ENCODE data around the gene GADD45GIP1.
"Not testable (repeated sequence)": the region's sequence is repeated elsewhere in the genome, so short reads cannot be mapped to it uniquely, and the experiment has no call there.

GADD45GIP1 gene

DNA sequence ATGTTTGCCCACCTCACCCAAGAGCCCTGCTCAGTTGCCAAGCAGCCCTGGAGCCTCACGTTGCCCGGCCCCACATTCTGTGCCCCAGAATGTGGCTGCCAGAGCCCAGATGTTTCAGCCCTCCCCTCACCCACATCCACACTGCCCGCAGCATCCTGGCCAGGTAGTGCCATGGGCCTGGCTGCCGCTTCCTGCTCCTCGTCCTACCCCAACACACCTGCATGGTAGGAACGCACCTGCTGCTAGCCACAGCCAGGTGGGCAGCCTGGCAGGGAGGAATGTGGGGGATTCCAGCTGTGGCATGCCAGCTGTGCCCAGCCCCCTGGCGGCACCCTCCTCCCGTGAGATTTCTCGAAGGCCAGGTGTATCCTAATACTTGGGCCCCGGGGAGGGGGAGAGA, 30.8 kb upstream of the GADD45GIP1 start:
- DNase-seq = no peak

GRCh38 chr19:12987190-12987589, 30.2 kb upstream of the GADD45GIP1 start:
- DNase-seq = no peak

DNA sequence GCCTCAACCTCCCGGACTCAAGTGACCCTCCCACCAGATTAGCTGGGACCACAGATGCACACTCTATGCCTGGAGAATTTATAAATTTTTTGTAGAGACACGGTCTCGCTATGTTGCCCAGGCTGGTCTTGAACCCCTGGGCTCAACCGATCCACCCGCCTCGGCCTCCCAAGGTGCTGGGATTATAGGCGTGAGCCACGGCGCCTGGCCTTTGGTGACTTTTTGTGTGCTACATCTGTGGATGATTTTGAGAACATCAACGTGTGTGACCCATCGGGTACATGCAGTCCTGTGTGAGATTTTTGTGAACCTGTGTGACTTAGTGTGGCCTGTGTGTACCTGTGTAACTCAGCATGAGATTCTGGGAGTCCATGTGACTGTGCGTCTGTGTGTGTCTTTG, 29.7 kb upstream of the GADD45GIP1 start:
- DNase-seq = no peak

DNA sequence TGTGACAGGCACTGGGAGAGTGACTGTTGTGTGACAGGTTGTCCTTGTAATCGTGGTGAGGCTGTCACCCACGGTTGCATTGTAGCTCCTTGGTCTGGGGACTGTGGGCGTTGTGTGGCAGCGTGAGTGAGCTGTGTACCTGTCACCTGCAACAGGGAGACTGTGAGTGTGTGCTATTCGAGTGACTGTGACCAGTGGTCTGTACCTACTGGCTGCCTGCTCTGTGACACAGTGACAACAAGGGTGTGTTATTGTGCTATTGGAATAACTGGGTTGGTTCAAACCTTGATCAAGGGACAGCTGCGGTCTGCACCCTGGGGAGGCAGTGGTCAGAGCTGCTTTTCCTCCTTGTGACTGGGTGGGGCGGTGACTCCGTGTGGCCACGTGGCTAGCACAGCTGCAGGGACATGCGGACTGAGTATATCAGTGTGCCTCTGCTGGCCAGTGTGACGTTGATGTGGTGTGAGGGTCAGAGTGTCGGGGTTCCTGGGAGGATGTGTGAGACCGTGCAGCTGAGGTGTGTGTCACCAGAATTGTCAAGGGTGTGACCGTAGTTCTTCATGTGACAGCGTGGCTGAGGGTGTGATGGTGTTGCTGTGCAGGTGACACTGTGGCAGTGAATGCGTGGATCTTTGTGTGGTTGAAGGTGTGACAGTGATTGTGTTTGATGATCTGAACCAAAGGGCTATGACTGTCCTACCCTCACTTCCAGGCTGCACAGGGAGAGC, 28.2 kb upstream of the GADD45GIP1 start:
- no peak for DNase-seq

- DNase-seq = no peak
Observed at GRCh38 chr19:12984683-12985048, 27.6 kb upstream of the GADD45GIP1 start.

- DNase-seq = no peak
Observed at GRCh38 chr19:12984143-12984627, 27.2 kb upstream of the GADD45GIP1 start.

GRCh38 chr19:12983542-12984142, 26.6 kb upstream of the GADD45GIP1 start:
- DNase-seq = peak; percentile 56 to 92

GRCh38 chr19:12983091-12983490, 26.1 kb upstream of the GADD45GIP1 start:
- no peak for DNase-seq

DNA sequence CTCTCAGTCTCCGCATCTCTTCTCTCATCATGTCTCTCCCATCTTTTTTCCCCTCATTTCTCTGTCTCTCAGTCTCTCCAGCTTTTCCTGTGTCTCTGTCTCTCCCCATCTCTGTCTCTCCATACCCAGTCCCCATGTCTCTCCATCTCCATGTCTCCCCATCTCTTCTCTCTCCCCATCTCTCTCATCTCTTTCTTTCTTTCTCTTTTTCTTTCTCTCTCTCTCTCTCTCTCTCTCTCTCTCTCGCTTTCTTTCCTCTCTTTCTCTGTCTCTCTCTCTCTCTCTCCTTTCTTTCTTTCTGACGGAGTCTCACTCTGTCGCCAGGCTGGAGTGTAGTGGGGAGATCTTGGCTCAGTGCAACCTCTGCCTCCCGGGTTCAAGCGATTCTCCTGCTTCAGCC, 25.6 kb upstream of the GADD45GIP1 start:
- DNase-seq = no peak

GRCh38 chr19:12979974-12980373, 23.0 kb upstream of the GADD45GIP1 start:
- no peak for DNase-seq

DNA sequence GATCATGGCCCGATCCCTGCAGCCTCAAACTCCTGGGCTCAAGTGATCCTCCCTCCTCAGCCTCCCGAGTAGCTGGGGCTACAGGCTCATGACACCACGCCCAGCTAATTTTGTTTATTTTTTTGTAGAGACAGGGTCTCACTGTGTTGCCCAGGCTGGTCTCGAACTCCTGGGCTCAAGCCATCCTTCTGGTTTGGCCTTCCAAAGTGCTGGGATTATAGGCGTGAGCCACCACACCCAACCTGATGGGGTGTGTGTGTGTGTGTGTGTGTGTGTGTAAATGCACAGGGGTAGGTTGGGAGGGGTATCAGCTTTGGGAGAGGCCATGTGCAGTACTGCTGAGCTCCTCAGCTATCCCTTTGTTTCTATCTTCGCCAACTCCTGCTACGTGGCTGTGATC, 19.1 kb upstream of the GADD45GIP1 start:
- not testable (repeated sequence) for DNase-seq

GRCh38 chr19:12975221-12975741, 18.3 kb upstream of the GADD45GIP1 start:
- DNase-seq = peak in 1 of 2 experiments; percentile 62

GRCh38 chr19:12974301-12975220, 17.5 kb upstream of the GADD45GIP1 start:
- DNase-seq = peak; percentile 77 to 96

- DNase-seq = no peak
Observed at GRCh38 chr19:12973236-12973635, 16.2 kb upstream of the GADD45GIP1 start.

- DNase-seq = no peak
Observed at GRCh38 chr19:12970070-12970820, 13.2 kb upstream of the GADD45GIP1 start.

DNA sequence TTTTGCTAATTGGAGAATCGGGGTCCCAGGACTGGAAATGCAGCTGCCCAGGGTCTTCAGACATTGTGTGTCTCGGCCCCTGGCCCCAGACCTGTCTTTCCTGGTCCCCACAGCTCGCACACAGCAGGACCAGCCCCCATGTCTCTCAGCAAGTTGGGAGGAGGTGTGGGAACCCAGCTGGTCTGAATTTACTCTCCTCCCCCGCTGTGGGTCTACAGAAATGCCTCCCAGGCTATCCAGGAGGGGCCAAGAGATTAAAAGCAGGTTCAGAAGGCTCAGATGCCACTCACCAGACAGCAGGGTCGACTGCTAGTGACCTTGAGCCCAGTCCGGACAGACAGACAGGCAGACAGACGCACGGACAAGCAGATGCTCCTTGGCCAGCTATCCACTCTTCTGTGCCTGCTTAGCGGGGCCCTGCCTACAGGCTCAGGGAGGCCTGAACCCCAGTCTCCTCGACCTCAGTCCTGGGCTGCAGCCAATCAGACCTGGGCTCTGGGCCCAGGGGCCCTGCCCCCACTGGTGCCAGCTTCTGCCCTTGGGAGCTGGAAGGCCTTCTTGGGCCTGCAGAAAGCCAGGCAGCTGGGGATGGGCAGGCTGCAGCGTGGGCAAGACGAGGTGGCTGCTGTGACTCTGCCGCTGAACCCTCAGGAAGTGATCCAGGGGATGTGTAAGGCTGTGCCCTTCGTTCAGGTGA, 12.4 kb upstream of the GADD45GIP1 start, which contains the start of gene DAND5:
DAND5 (plus strand) TSS at position 285 of the 697 bp plus-strand sequence; CDS start at position 370, 85 bp downstream.
- DNase-seq = peak; percentile 54 to 92

GRCh38 chr19:12967907-12968306, 10.9 kb upstream of the GADD45GIP1 start:
- DNase-seq = no peak

- no peak for DNase-seq
Observed at GRCh38 chr19:12965812-12966135, 8.8 kb upstream of the GADD45GIP1 start.

GRCh38 chr19:12965017-12965811, 8.2 kb upstream of the GADD45GIP1 start:
- peak; percentile 63 to 90 for DNase-seq

- DNase-seq = no peak
Observed at GRCh38 chr19:12959481-12959880, 2.5 kb upstream of the GADD45GIP1 start.

GRCh38 chr19:12957389-12957952, 448 bp upstream of the GADD45GIP1 start:
- not testable (repeated sequence) for DNase-seq

Data from NCI-H446 (cell line).